PC-3 (cell line): Measurements from ENCODE around the gene SLC7A4. TPM values are rescaled to one million over a fixed set of nuclear protein-coding genes. Genes with fewer than 3 reads are reported as not detected.

ENCODE experiments used
- ATAC-seq: fragments of 200-7000 bp; cut with Tn5 transposase; 2 replicates; pipeline ENCODE4 v1.9.1; 2020; ENCODE audit warnings: mild to moderate bottlenecking, moderate library complexity
- BruUV-seq: library from RNA; stranded (reverse); fragments of 400-500 nt; replicated peaks from 2 replicates; lab custom pipeline; 2021; lab: Mats Ljungman, UMichigan
- CTCF ChIA-PET: fragments of 300-600 bp; sonication (Branson Sonifier 250); formaldehyde crosslinking; loops from one replicate; lab custom pipeline; 2022; ENCODE audit warnings: antibody characterized with exemption; lab: Charles Lee
- POLR2A ChIA-PET: fragments of 300-600 bp; sonication (Branson Sonifier 250); formaldehyde crosslinking; loops from one replicate; lab custom pipeline; 2022; ENCODE audit warnings: antibody characterized with exemption; ENCODE audit not compliant: unreplicated experiment; lab: Charles Lee
- DNase-seq: peaks from one replicate; pipeline ENCODE4 v3.0.0-alpha.2; 2015
- H2AFZ ChIP-seq: fragments of 300-600 bp; sonication (generic); 2 replicates; pipeline ENCODE4 v1.6.0; 2016; ENCODE audit warnings: antibody characterized with exemption, low read length
- H3F3A ChIP-seq: fragments of 300-600 bp; sonication (generic); one replicate; pipeline ENCODE4 v1.6.0; 2017; ENCODE audit warnings: antibody characterized with exemption, low read length, control low read depth, mild to moderate bottlenecking; ENCODE audit not compliant: unreplicated experiment
- H3K27ac ChIP-seq: fragments of 300-600 bp; sonication (generic); 2 replicates; pipeline ENCODE4 v1.5.1; 2016; ENCODE audit warnings: mild to moderate bottlenecking, low read length
- H3K27me3 ChIP-seq: fragments of 300-600 bp; sonication (generic); 2 replicates; pipeline ENCODE4 v1.6.1; 2016; ENCODE audit warnings: low read length, mixed read lengths
- H3K36me3 ChIP-seq: fragments of 300-600 bp; sonication (generic); 2 replicates; pipeline ENCODE4 v1.6.1; 2016; ENCODE audit warnings: low read depth, mixed run types, low read length, mixed read lengths
- H3K4me1 ChIP-seq: fragments of 300-600 bp; sonication (generic); 2 replicates; pipeline ENCODE4 v1.5.1; 2016; ENCODE audit warnings: low read length; ENCODE audit not compliant: insufficient read depth
- H3K4me2 ChIP-seq: fragments of 300-600 bp; sonication (generic); 2 replicates; pipeline ENCODE4 v1.6.0; 2016; ENCODE audit warnings: low read length
- H3K4me3 ChIP-seq: fragments of 300-600 bp; sonication (generic); 2 replicates; pipeline ENCODE4 v1.5.1; 2016; ENCODE audit warnings: mild to moderate bottlenecking, low read length, mixed read lengths
- H3K79me2 ChIP-seq: fragments of 300-600 bp; sonication (generic); 2 replicates; pipeline ENCODE4 v1.6.1; 2017; ENCODE audit warnings: low read length, mixed read lengths
- H3K9ac ChIP-seq: fragments of 300-600 bp; sonication (generic); 2 replicates; pipeline ENCODE4 v1.6.0; 2016; ENCODE audit warnings: mild to moderate bottlenecking, low read length
- H3K9me2 ChIP-seq: fragments of 300-600 bp; sonication (generic); replicated peaks from 2 replicates; pipeline ENCODE4 v1.6.1; 2016; ENCODE audit warnings: mixed run types, low read length, mixed read lengths
- H3K9me3 ChIP-seq: fragments of 300-600 bp; sonication (generic); 2 replicates; pipeline ENCODE4 v1.6.1; 2016; ENCODE audit warnings: low read length, mixed read lengths
- H4K20me1 ChIP-seq: fragments of 300-600 bp; sonication (generic); 2 replicates; pipeline ENCODE4 v1.6.1; 2016; ENCODE audit warnings: low read length, mixed read lengths
- CTCF ChIP-seq: fragments of 300-600 bp; sonication (generic); conservative IDR thresholded peaks from 2 replicates; pipeline ENCODE4 v1.5.1; 2017; ENCODE audit warnings: antibody characterized with exemption, low read depth, mild to moderate bottlenecking, low read length
- EZH2 ChIP-seq: fragments of 300-600 bp; sonication (generic); IDR thresholded peaks from one replicate; pipeline ENCODE4 v1.6.1; 2017; ENCODE audit warnings: antibody characterized with exemption, mild to moderate bottlenecking, low read length; ENCODE audit not compliant: unreplicated experiment
- EZH2phosphoT487 ChIP-seq: fragments of 300-600 bp; sonication (generic); IDR thresholded peaks from 2 replicates; pipeline ENCODE4 v1.6.1; 2018; ENCODE audit warnings: mild to moderate bottlenecking, antibody characterized with exemption, low read length, borderline replicate concordance
- intact Hi-C: fragments of 100-400 bp; cut with micrococcal nuclease; formaldehyde crosslinking; loops from 2 replicates; pipeline ENCODE4 v1.9.0; 2023
- total RNA-seq: library from RNA; depleted of rRNA; stranded (reverse); fragments of >200 nt; gene quantifications from 2 replicates; pipeline ENCODE4 v1.2.3, GENCODE V29; 2014

SLC7A4 gene
- total RNA-seq, 1 experiment from 2014 or later, result not detected

- CTCF ChIA-PET, result no interaction called here
- Histone ChIP-seq H3F3A (no peaks in the 10 kb centered on the region), H3K27me3 (no peaks in the 10 kb centered on the region), H3K9me2 (no peaks in the 10 kb centered on the region), H3K4me3 (no peak overlapping the region), H3K36me3 (no peaks in the 10 kb centered on the region), H3K9ac (no peak overlapping the region), H3K4me1 (peaks cover 5% of the 10 kb centered on the region), H3K4me2 (no peak overlapping the region), H3K9me3 (no peaks in the 10 kb centered on the region), H2AFZ (no peak overlapping the region), H4K20me1 (no peaks in the 10 kb centered on the region), H3K79me2 (no peaks in the 10 kb centered on the region), H3K27ac (no peak overlapping the region)
- no TSS peak for BruUV-seq
- TF ChIP-seq EZH2, result no peak
- TF ChIP-seq EZH2phosphoT487, result no peak
- no peak for TF ChIP-seq CTCF
- DNase-seq (no peak), ATAC-seq (no peak)
- POLR2A ChIA-PET, result no interaction called here
- intact Hi-C loops, result no loop called here
Measured at GRCh38 chr22:21076912-21077625, 44.7 kb upstream of the SLC7A4 start.

GRCh38 chr22:21075516-21076138 lies 43.3 kb upstream of the SLC7A4 start:
- H3K27me3 ChIP-seq, result no peaks in the 10 kb centered on the region
- no peaks in the 10 kb centered on the region for H3K9me2 ChIP-seq
- H3F3A ChIP-seq, result no peaks in the 10 kb centered on the region
- BruUV-seq, result no TSS peak
- H3K4me1 ChIP-seq, result peaks cover 5% of the 10 kb centered on the region
- DNase-seq (no peak), ATAC-seq (no peak)
- H3K4me2 ChIP-seq, result no peak overlapping the region
- no peak overlapping the region for H3K9ac ChIP-seq
- intact Hi-C loops, result no loop called here
- H3K36me3 ChIP-seq, result no peaks in the 10 kb centered on the region
- H3K79me2 ChIP-seq, result no peaks in the 10 kb centered on the region
- no peaks in the 10 kb centered on the region for H3K9me3 ChIP-seq
- CTCF ChIA-PET, result no interaction called here
- H3K4me3 ChIP-seq, result no peak overlapping the region
- no peak overlapping the region for H3K27ac ChIP-seq
- H4K20me1 ChIP-seq, result no peaks in the 10 kb centered on the region
- no peak overlapping the region for H2AFZ ChIP-seq
- TF ChIP-seq EZH2 (no peak), EZH2phosphoT487 (no peak), CTCF (no peak)
- POLR2A ChIA-PET, result no interaction called here
